ENCODE data around the gene RHCG. TPM values are rescaled to one million over a fixed set of nuclear protein-coding genes. Genes with fewer than 3 reads are reported as not detected.

Gene RHCG
- total RNA-seq, 1 donor from 2014 or later, result not detected

- no peak for DNase-seq (ENCODE audit: low spot score)
- peaks cover 15% of the 10 kb centered on the region for H3K27me3 Mint-ChIP-seq (ENCODE audit: low read depth)
- no peaks in the 10 kb centered on the region for H3K36me3 Mint-ChIP-seq (ENCODE audit: low read depth)
- peaks cover 5% of the 10 kb centered on the region for H3K4me1 Mint-ChIP-seq (ENCODE audit: low read depth)
- no peak overlapping the region for H3K4me3 Mint-ChIP-seq (ENCODE audit: unreplicated experiment)
- TF ChIP-seq CTCF (IDR thresholded peaks at IDR 0.05), result no peak
- H3K27ac Mint-ChIP-seq (ENCODE audit: unreplicated experiment), result no peak overlapping the region
- H3K9me3 Mint-ChIP-seq (ENCODE audit: low read depth), result peaks cover 8% of the 10 kb centered on the region
Measured at GRCh38 chr15:89531796-89532537, 35.6 kb upstream of the RHCG start.

GRCh38 chr15:89530976-89531375, 34.6 kb upstream of the RHCG start:
- TF ChIP-seq CTCF (IDR thresholded peaks at IDR 0.05), result no peak
- Mint-ChIP-seq H3K4me3 (ENCODE audit: unreplicated experiment) (no peak overlapping the region), H3K27ac (ENCODE audit: unreplicated experiment) (no peak overlapping the region), H3K9me3 (ENCODE audit: low read depth) (peaks cover 8% of the 10 kb centered on the region), H3K27me3 (ENCODE audit: low read depth) (peaks cover 20% of the 10 kb centered on the region), H3K4me1 (ENCODE audit: low read depth) (peaks cover 5% of the 10 kb centered on the region), H3K36me3 (ENCODE audit: low read depth) (no peaks in the 10 kb centered on the region)
- DNase-seq (ENCODE audit: low spot score), result no peak

- Mint-ChIP-seq H3K27me3 (ENCODE audit: low read depth) (peaks cover 16% of the 10 kb centered on the region), H3K4me1 (ENCODE audit: low read depth) (peaks cover 5% of the 10 kb centered on the region), H3K27ac (ENCODE audit: unreplicated experiment) (no peak overlapping the region)
Measured at GRCh38 chr15:89528757-89529352, 32.5 kb upstream of the RHCG start.

GRCh38 chr15:89526601-89527441, 30.4 kb upstream of the RHCG start:
- H3K27ac Mint-ChIP-seq (ENCODE audit: unreplicated experiment), result no peak overlapping the region
- TF ChIP-seq CTCF (IDR thresholded peaks at IDR 0.05), result no peak
- H3K4me1 Mint-ChIP-seq (ENCODE audit: low read depth), result peaks cover 2% of the 10 kb centered on the region

More at GRCh38 chr15:89528757-89529352, 32.5 kb upstream of the RHCG start:
- TF ChIP-seq CTCF (IDR thresholded peaks at IDR 0.05), result no peak
- Mint-ChIP-seq H3K9me3 (ENCODE audit: low read depth) (peaks cover 5% of the 10 kb centered on the region), H3K36me3 (ENCODE audit: low read depth) (no peaks in the 10 kb centered on the region), H3K4me3 (ENCODE audit: unreplicated experiment) (no peak overlapping the region)
- DNase-seq (ENCODE audit: low spot score), result no peak

GRCh38 chr15:89526181-89526580, 29.8 kb upstream of the RHCG start:
- H3K27me3 Mint-ChIP-seq (ENCODE audit: low read depth), result peaks cover 29% of the 10 kb centered on the region
- TF ChIP-seq CTCF (IDR thresholded peaks at IDR 0.05), result no peak
- H3K4me3 Mint-ChIP-seq (ENCODE audit: unreplicated experiment), result no peak overlapping the region
- no peaks in the 10 kb centered on the region for H3K36me3 Mint-ChIP-seq (ENCODE audit: low read depth)
- no peaks in the 10 kb centered on the region for H3K9me3 Mint-ChIP-seq (ENCODE audit: low read depth)
- H3K27ac Mint-ChIP-seq (ENCODE audit: unreplicated experiment), result no peak overlapping the region
- no peak for DNase-seq (ENCODE audit: low spot score)
- H3K4me1 Mint-ChIP-seq (ENCODE audit: low read depth), result no peaks in the 10 kb centered on the region

More at GRCh38 chr15:89526601-89527441, 30.4 kb upstream of the RHCG start:
- Mint-ChIP-seq H3K27me3 (ENCODE audit: low read depth) (peaks cover 26% of the 10 kb centered on the region), H3K36me3 (ENCODE audit: low read depth) (no peaks in the 10 kb centered on the region), H3K4me3 (ENCODE audit: unreplicated experiment) (no peak overlapping the region), H3K9me3 (ENCODE audit: low read depth) (peaks cover 3% of the 10 kb centered on the region)
- no peak for DNase-seq (ENCODE audit: low spot score)

Measured in chondrocyte (in vitro differentiated cells).